ELR (cell line): ENCODE data around the gene TMPRSS9.
"Not testable (repeated sequence)": the region's sequence is repeated elsewhere in the genome, so short reads cannot be mapped to it uniquely, and the experiment has no call there.

Source experiments
- DNase-seq: peaks from one replicate; pipeline ENCODE4 v3.0.0-alpha.2; 2015; ENCODE audit warnings: low read depth

TMPRSS9 gene

DNA sequence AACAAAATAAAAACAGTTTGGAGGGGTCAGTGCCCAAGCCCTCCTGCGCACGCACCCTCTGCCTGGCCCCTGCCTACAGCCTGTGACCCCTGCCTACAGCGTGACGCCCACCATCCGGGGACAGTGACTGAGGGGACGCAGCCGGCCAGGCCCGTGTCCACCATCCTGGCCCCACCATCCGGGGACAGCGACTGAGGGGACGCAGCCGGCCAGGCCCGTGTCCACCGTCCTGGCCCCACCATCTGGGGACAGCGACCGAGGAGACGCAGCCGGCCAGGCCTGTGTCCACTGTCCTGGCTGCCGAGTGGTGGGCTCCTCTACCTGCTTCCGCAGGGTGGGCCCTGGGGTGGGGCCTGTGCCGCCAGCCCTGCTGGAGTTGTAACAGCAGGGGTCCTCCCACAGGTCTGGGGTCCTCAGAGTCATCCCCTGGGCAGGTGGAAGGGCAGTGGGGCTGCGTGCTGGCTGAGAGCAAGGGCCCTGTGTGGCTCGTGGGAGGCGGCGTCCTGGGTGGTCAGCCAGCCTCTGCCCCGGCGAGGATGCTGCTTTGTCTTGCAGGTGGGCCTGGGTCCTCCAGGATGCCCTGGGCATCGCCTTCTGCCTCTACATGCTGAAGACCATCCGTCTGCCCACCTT, 17.3 kb upstream of the TMPRSS9 start:
- DNase-seq, result no peak

DNA sequence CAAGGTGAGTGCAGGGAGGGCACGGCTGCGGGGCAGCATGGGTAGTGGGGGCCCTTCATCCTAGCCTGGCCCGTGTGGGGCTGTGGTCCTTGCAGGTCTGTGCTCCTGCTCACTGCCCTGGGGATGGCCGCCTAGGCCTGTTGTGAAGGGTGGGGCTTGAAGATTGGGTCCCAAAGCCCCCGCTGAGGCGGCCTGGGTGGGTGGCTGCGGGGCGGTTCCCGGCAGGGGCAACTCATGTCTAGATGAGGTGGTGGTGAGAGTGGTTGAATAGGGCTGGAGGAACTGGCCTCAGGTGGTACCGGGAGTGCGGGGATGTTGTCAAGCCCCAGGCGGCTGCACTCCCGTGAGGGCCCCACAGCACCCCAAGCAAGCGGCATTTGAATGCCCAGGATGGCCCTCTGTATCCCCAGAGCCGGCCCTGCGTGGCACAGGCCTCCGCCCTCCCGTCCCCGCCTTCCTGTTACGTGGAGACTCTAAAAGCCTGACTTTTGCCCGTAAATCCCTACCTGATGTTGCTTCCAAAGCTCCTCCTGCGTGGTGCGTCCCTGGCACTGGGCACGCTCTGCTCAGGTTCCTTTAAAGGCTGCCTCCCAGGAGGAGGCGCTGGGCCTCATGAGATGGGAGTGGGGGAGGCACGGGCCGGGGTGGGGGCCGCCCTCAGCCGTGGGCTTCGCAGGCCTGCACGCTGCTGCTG, 16.6 kb upstream of the TMPRSS9 start:
- no peak for DNase-seq

DNA sequence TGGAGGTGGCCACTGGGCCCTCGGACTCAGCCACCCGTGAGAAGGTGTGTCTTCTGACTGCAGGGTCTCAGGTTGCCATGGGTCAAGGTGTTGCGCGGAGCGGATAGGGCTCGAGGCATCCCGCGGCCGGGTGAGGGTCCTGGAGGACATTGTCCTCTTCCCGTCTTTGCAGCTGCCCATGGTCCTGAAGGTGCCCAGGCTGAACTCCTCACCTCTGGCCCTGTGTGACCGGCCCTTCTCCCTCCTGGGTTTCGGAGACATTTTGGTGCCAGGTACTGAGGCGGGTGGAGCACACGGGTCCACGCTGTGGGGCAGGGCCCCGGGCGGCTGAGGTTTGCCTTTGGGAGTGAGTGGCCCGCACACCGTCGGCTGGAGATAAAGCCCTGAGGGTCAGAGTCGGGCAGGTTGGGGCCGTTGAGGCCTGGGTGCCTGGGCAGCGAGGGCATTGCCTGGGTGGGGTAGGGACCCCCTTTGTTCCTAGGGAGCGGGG, 15.6 kb upstream of the TMPRSS9 start:
- DNase-seq, result no peak

DNA sequence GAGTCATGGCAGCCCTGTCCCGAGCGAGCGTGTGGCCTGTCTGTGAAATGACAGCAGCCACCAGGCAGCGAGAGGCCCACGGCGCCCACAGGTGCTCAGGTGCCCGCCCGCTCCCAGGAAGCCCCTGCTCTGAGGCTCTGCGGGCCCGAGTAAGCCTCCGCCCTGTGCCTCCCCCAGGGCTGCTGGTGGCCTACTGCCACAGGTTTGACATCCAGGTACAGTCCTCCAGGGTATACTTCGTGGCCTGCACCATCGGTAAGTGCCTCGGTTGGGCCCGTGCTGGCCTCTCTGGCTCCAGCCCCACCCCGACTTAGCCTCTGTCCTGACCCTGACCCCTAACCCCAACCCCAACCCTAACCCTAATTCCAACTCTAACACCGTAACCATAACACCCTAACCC, 15.0 kb upstream of the TMPRSS9 start:
- DNase-seq, result no peak

DNA sequence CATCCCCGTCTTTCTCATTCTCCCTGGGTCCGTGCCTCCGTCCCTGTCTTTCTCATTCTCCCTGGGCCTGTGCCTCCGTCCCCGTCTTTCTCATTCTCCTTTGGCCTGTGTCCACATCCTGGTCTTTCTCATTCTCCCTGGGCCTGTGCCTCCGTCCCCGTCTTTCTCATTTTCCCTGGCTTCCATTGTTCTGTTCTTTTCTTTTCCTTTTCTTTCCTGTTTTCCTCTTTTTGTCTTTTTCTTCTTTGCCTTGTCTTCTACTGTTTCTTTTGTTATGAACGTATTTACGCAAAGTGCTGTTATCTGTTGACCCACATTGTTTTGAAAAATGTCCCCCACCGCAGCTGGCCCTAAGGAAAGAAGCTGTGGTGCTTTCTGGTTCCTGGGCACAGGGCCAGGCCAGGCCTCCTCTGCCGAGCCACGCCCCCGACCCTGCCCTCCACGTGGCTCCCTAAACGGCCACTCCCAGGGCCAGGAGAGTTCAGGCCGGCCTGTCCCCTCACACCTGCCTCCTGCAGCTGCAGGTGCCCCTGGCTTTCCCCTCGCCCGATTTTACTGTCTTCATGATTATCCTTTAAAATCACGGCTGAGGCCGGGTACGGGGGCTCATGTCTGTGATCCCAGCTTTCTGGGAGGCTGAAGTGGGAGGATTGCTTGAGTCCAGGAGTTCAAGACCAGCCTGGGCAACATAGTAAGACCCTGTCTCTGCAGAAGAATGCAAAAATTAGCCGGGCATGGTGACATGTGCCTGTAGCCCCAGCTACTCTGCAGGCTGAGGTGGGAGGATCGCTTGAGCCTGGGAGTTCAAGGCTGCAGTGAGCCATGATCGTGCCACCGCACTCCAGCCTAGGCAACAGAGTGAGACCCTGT, 14.0 kb upstream of the TMPRSS9 start:
- no peak for DNase-seq

DNA sequence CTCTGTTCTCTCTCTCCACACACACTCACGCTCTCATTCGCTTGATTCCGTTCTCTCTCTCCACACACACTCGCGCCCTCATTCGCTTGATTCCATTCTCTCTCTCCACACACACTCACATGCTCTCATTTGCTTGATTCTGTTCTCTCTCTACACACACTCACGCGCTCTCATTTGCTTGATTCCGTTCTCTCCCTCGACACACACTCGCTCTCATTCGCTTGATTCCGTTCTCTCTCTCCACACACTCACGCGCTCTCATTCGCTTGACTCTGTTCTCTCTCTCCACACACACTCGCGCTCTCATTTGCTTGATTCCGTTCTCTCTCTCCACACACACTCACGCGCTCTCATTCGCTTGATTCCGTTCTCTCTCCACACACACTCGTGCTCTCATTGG, 10.2 kb upstream of the TMPRSS9 start:
- not testable (repeated sequence) for DNase-seq

DNA sequence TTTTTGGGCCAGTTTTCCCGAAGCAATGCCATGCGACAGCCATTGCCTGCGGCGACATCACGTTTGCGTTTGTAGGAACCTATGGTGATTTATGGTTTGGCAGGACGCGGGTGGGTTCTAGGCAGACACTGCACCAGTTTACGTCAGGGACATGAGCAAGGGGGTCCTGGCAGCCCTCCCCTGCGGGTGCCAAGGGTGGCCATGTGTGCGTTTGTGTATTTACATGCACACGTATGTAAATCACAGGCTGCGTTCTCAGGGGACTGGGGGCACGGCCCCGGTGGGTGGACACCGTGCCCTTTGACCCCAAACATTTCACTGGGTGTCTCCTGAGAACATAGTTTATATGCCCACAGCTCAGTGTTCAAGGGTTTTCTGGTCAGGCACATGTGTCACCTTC, 9.4 kb upstream of the TMPRSS9 start:
- no peak for DNase-seq

DNA sequence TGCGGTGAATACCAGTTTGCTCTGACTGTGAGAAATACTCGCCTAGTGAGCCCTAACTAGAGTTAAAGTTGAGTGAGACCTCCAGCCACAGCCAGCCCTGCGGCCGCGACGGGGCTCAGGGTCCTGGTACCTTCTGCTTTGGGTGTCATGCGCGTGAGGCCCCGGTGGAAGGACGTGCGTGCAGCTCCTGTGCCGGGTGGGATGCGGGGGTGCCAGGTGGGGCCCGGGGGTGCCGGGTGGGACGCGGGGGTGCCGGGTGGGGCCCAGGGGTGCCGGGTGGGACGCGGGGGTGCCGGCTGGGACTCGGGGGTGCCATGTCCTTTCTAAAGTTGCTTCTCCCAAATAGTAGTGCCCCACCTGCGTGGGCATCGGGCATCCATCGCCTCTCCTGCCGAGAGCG, 8.5 kb upstream of the TMPRSS9 start:
- no peak for DNase-seq

DNA sequence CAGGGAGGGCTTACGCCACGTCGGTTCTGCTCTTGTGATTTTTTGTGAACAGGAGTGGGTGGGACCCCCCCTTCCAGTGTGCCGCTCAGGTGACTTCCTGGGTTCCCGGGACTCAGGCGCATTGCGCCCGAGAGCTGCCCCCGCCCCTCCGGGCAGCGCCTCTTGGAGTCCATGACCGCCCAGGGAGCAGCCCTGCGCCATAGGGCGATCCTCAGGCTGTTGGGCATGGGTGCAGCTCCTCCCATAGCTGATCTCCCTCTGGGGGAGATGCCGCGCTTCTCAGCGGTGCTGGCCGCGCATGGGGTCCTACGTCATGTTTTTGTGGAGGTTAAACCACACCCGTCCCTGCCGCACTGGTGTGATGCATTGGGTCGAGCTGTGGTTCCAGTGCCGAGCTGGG, 7.9 kb upstream of the TMPRSS9 start:
- DNase-seq, result no peak

DNA sequence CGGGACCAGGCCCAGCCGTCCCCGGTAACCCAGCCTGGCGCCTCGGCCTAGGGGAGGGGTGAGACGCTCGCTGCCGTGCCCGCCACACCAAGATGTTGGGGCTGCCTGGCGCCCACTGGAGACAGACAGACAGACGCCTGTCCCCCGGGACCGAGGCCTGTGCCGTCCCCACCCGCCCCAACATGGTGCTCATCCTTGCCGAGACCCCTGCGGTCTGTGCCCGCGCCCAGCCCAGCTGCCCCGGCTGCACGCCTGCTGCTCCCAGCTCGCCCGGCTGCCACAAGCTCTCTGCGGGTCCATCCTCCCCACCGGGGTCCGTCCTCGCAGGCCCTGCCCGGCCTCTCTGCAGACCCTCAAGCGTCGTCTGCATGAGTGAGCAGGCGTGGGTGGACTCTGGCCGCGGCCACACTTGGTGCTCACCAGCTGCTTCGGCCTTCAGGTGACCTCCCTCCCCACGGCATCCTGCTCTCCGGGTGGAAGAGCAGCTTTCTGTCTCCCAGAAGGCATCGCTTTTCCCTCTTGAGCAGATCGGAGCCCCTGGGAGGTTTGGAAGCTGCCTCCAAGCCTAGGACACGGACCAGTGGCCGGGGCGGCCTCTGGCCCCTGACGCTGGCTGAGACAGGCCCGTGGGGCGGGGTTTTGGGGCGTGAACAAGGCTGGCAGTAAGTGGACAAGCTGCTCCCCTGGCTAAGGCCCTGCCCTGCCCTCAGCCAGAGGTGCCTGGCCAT, 6.7 kb upstream of the TMPRSS9 start:
- DNase-seq, result no peak

DNA sequence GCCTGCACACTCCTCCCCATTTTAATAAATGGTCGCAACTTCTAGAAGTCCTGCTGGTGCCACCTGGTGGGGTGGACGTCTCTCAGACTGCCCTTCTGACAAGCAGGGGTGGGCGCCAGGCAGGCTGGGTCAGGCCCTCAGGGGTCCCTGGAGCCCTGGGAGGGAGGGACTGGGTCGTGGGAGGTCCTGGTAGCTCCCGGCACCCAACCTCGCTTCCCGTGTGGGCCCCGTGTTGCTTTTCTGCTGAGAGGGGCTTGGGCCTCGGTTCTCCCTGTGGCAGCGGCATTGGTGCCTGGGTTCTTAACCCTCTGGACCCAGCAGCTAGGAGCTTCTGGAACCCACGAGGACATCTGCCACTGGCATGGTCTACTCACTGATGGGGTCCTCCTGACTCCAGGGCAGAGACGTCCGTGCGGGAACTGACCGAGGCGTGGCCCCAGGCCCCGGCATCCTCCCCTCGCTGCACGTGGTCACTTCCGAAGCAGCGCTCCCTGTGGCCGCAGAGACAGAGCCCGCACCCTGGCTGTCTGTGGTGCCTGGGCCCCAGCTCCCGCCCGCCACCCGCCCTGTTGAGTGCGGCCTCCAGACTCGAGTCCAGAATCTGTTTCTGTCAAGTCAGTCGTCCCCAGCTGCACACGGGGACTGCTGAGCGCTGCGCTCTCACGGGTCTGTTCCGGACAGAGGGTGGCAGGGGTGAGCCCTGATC, 6.0 kb upstream of the TMPRSS9 start:
- DNase-seq, result no peak

DNA sequence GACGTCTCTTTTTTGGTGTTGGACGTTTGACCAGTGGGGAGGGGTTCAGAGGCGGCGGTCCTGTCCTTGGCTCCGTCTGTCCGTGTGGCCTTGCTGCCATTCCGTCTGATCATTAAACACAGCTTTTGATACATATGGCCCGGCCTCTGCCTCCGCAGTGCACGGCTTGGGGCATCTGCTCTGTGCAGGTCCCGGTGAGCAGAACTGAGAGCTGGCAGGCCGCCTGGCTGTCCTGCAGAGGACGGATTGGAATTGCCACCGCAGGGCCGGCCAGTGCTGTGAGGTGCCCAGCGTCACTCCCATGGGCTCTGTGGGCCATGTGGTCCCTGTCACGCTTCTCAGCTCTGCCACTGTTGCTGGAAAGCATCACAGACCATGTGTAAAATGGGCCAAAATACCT, 5.4 kb upstream of the TMPRSS9 start:
- no peak for DNase-seq

DNA sequence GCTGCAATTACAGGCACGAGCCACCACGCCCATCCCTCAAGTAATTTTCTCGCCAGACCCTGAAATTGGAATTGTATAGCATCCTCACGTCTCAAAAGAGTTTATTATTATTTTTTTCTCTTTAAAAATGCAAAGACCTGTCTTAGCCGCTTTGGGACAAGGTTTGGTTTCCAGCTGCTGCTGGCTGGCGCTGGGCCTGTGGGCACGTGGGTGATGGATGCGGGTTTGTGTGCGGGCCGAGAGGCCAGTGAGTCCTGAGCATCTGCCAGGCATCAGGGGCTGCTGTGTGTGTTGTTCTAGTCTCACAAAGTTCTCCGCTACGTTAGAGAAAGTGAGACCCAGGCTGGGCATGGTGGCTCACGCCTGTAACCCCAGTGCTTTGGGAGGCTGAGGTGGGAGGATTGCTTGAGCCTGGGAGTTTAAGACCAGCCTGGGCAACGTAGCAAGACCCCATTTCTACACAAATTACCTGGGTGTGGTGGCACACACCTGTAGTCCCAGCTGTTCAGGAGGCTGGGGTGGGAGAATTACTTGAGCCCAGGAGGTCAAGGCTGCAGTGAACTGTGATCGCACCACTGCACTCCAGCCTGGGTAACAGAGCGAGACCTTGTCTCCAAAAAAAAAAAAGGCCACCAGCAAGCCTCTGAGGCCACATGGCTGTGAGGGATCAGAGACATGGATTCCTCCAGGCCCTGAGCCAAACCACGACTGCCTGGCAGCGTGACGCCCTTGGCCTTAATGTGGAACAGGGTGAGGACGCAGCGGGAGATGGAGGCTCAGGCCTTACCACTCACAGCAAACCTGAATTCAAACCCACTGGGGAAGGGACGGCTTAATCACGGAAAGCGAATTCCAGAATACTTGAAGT, 4.7 kb upstream of the TMPRSS9 start:
- no peak for DNase-seq

DNA sequence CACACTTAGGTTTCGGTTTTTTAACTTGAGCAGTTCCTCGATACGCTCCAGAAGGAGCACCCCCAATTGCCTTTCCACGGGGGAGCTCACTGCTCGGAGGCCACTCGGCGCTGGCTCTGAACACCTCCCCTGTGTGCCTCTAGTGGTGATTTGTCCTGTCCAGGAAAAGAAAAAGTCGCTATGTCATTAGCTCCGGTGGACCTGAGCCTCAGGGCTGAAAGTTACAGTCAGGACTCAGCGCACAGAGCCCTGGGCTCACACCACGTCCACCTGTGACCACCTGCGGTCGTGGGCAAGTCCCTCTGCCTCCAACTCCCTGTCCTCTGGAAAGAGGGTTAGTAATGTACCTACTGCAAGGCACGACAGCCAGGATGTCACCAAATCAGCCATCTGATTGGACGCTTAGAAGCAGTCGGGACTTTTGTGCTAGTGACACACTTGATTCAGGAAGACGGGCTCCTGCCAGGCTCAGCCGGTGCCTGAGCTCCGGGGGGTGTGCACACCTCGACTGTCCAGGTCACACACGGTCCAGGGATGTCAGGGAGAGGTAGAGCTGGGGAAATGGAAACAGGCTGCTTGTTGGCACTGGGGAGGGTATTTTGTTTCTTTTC, 3.9 kb upstream of the TMPRSS9 start:
- no peak for DNase-seq

DNA sequence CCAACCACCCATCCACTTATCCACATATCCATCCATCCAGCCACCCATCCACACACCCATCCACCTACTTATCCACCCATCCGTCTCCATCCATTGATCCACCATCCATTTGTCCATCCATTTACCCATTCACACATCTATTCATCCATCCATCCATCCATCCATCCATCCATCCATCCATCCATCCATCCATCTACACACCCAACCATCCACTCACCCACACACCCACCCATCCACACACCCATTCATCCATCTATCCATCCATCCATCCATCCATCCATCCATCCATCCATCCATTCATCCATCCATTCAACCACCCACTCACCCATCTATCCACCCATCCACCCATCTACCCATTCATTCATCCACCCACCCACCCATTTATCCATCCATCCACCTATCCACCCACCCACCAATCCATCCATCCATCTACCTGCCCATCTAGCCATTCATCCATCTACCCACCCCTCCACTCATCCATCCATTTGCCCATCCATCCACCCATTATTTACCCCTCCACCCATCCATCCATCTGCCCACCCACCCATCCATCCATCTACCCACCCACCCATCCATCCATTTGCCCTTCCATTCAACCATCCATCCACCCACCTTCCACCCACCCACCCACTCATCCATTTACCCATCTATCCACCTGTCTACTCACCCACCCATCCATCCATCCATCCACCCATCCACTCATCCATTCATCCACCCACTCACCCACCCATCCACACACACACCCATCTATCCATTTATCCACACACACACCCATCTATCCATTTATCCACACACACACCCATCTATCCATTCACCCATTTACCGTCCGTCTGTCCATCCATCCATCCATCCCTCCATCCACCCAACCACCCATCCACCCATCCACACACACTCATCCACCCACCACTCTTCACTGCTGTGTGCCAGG, 2.5 kb upstream of the TMPRSS9 start:
- no peak for DNase-seq

DNA sequence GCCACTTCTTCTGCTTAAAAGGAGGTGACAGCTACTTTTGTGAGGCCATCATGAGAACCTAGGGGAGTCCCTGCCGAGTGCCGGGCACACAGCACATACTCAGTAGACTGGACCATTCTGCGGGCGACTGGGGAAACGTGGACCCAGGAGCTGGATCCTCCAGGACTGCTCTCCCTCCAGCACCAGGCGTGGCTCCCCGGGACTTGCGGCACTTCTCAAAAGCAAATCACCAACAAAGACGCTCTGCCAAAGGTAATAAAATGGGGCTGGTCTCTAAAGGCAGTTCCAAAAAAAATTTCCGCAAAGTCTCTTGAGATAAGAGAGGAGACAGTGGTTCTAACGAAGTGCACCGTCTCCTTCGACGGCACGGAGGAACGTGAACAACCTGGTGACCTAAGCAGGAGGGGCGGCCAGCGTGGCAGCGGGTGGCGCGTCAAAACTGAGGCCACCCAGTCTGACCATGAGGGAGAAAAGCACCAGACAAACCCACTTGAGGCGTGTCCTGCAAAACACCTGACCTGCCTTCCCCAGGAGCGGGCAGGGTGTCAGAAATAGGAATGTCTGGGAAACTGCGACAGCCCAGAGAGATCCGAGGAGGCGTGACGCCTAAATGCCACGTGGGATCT, 1.4 kb upstream of the TMPRSS9 start:
- DNase-seq, result no peak

DNA sequence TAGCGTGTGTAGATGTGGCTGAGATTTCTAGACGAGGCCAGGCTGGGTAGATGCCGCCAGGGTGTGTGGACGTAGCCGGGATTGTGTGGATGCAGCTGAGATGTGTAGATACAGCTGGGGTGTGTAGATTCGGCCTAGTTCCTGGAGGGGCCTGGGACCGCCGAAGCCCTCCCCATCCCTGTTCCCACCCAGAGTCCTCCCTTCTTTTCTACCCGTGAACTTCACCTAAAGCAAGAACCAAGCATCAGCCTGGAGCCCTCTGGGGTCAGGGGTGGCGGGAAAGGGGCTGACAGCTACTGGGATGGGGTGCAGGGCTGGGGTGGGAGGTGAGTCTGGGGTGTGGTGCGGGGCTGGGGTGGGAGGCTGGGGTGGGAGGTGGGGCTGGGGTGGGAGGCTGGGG, 768 bp downstream of the TMPRSS9 start:
- DNase-seq, result no peak

DNA sequence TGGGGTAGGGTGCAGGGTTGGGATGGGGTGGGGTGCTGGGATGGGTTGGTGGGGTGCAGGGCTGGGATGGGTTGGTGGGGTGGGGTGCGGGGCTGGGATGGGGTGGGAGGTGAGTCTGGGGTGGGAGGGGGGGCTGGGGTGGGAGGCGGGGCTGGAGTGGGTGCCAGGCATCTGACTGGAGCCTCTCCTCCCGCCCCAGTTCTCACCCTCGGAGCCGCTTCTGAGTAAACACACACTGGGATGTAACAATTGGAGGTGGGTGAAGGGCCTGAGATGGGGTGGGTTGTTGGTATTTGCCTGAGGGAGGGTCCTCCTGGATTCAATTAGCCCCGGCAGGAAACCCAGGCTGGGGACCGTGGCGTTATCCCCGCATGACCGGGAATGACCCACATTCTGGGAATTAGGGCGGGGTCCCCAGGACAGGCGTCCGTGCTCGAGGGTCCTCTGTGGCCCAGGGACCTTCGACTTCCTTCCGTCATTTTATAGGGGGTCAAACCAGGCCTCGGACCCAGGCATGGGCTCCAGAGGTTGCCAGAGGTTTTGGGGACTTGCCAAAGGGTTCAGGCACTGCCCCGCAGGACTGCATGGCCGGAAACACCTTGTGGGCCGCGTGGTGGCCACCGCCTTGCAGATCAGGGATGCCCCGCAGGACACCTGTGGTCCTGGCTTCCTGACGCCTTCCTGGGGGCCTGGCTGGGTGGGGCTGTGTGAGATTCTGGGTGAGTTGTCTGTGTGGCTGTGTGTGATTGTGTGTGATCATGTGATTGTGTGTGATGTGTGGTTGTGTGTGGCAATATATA, 1.4 kb downstream of the TMPRSS9 start:
- DNase-seq, result no peak
